AG20443 (cell line): ENCODE measurements around the gene CRYBA2.

Source experiments
- DNase-seq: peaks from one replicate; pipeline ENCODE4 v3.0.0; 2012; ENCODE audit warnings: low spot score, mixed read lengths

Gene CRYBA2

GRCh38 chr2:218956039-218956438 lies 37.2 kb downstream of the CRYBA2 start:
- DNase-seq, result no peak

- DNase-seq, result no peak
Measured at GRCh38 chr2:218954541-218955300, 38.5 kb downstream of the CRYBA2 start.

GRCh38 chr2:218953366-218953954 lies 39.8 kb downstream of the CRYBA2 start:
- no peak for DNase-seq

GRCh38 chr2:218952160-218952559 lies 41.1 kb downstream of the CRYBA2 start:
- no peak for DNase-seq

- DNase-seq, result no peak
Measured at GRCh38 chr2:218946621-218947020, 46.6 kb downstream of the CRYBA2 start.

- DNase-seq, result no peak
Measured at GRCh38 chr2:218944759-218945404, 48.3 kb downstream of the CRYBA2 start.
